Thymus (tissue), 11 donors: ENCODE measurements around the gene TMEM87B. TPM values are rescaled to one million over a fixed set of nuclear protein-coding genes. Genes with fewer than 3 reads are reported as not detected.

Experiments used
- DNase-seq, 9 donors: peaks; one replicate each; pipeline ENCODE4 v3.0.0-alpha.2; 2013; ENCODE audit warnings: low spot score in 9 of 9, low read depth in 6 of 9, missing footprints in 1 of 9
- H3K27ac ChIP-seq, 2 donors: one replicate each; pipeline ENCODE4 v1.5.1; 2013; ENCODE audit warnings: control low read depth in 1 of 2, low read depth in 1 of 2, low read length in 1 of 2, mild to moderate bottlenecking in 1 of 2, moderate library complexity in 1 of 2
- H3K27me3 ChIP-seq, 2 donors: one replicate each; pipeline ENCODE4 v1.5.1; 2013; ENCODE audit warnings: low read length in 1 of 2; ENCODE audit not compliant: control insufficient read depth in 2 of 2, insufficient read depth in 1 of 2
- H3K36me3 ChIP-seq, 2 donors: one replicate each; pipeline ENCODE4 v1.5.1; 2013; ENCODE audit warnings: low read length in 1 of 2, mild to moderate bottlenecking in 1 of 2, moderate library complexity in 1 of 2; ENCODE audit not compliant: control insufficient read depth in 2 of 2, insufficient read depth in 2 of 2
- H3K4me1 ChIP-seq, 2 donors: one replicate each; pipeline ENCODE4 v1.5.1; 2013; ENCODE audit warnings: low read length in 2 of 2; ENCODE audit not compliant: control insufficient read depth in 2 of 2, insufficient read depth in 2 of 2
- H3K4me3 ChIP-seq, 2 donors: one replicate each; pipeline ENCODE4 v1.5.1; 2013; ENCODE audit warnings: low read length in 2 of 2, control low read depth in 1 of 2, mild to moderate bottlenecking in 1 of 2
- H3K9me3 ChIP-seq, 2 donors: one replicate each; pipeline ENCODE4 v1.5.1; 2013; ENCODE audit warnings: low read length in 1 of 2, mild to moderate bottlenecking in 1 of 2; ENCODE audit not compliant: control insufficient read depth in 2 of 2, insufficient read depth in 1 of 2
- WGBS: extraction: QIAGEN DNeasy Blood & Tissue Kit; methylation state at CpG from one replicate; pipeline ENCODE4 v1.1.7; 2013; 5-methylcytosine and 5-hydroxymethylcytosine counted together
- polyA plus RNA-seq: library from polyadenylated mRNA; stranded (reverse); fragments of 200-250 nt; gene quantifications from one replicate; pipeline ENCODE4 v1.2.3, GENCODE V29; 2013
- total RNA-seq: library from RNA; stranded (reverse); fragments of 120-200 nt; gene quantifications from one replicate; pipeline ENCODE4 v1.2.4, GENCODE V29; 2013
- donor health status: healthy.

TMEM87B gene
- total and polyA plus RNA-seq, 2 donors = 13.1 to 18.6 TPM

GRCh38 chr2:112073875-112074274 is 18.8 kb downstream of the TMEM87B start:
- WGBS = 98% methylated on average over 3 of the region's 3 CpGs
- H3K36me3 ChIP-seq = peaks cover 12 to 26% of the 10 kb centered on the region in 2 donors
- no peak overlapping the region for H3K27ac ChIP-seq
- peaks cover 0 to 1% of the 10 kb centered on the region in 2 donors for H3K9me3 ChIP-seq
- no peaks in the 10 kb centered on the region for H3K27me3 ChIP-seq
- H3K4me3 ChIP-seq = no peak overlapping the region
- no peak for DNase-seq
- H3K4me1 ChIP-seq = no peaks in the 10 kb centered on the region

- DNase-seq = no peak
- no peak overlapping the region for H3K4me3 ChIP-seq
- H3K9me3 ChIP-seq = peaks cover 0 to 1% of the 10 kb centered on the region in 2 donors
- no peaks in the 10 kb centered on the region for H3K27me3 ChIP-seq
- 99% methylated on average over 1 of the region's 1 CpG for WGBS
- no peaks in the 10 kb centered on the region for H3K4me1 ChIP-seq
- H3K36me3 ChIP-seq = peaks cover 12 to 22% of the 10 kb centered on the region in 2 donors
- H3K27ac ChIP-seq = no peak overlapping the region
These were observed 19.4 kb downstream of the TMEM87B start for GRCh38 chr2:112074506-112074905.

DNA sequence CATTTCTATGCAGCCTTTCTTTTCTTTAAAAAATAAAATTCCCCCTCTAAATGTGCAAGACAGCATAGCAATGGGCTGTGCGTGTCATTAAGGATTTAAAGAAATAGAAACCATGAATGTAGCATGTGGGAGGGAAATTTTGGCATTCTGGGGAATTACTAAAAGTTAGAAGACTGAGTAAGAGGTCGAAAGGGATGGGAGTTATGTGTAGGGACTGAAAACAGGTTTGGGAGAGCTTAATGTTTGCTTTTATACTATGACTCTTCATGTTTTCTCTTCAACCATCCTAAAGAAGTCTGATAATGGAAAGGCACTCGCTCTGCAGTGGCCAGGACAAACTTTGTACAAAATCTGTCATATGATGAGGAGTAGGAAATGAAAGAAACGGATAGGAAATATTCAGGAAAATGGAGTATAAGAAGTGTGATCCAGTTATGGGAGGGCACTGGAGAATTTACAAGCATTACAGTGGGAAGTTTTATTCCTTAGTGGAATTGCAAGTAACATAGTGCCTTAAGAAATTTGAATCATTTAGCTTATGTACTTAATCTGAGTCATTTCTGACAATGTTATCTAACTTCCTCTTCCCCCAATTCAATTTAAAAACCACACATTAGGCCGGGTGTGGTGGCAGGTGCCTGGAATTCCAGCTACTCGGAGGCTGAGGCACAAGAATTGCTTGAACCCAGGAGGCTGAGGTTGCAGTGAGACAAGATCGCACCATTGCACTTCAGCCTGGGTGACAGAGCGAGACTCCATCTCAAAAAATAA is 20.6 kb downstream of the TMEM87B start:
- 85% methylated on average over 8 of the region's 8 CpGs for WGBS
- H3K4me3 ChIP-seq = no peak overlapping the region
- no peaks in the 10 kb centered on the region for H3K27me3 ChIP-seq
- H3K27ac ChIP-seq = no peak overlapping the region
- H3K36me3 ChIP-seq = peaks cover 12 to 22% of the 10 kb centered on the region in 2 donors
- no peak for DNase-seq
- peaks cover 0 to 1% of the 10 kb centered on the region in 2 donors for H3K9me3 ChIP-seq
- H3K4me1 ChIP-seq = no peaks in the 10 kb centered on the region

DNA sequence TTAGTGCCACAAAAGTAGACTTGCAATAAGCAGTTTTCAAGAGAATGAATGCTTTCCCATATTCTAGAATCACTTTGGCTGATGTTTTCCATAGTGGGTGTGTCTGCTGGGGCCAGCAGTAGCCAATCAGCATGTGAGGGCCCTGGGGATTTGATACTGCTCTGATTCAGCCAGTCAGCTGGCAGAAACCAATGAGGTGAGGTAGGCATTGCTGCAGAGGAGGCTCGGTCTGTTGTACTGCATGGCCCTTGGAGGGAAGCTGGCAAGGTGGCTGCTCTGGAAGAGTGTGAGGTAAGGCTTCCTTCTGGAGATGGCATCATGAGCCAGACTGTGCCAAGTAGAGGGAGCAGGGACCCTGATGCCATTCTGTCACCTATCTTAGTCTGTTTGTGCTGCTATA is 22.7 kb downstream of the TMEM87B start:
- peaks cover 23 to 36% of the 10 kb centered on the region in 2 donors for H3K36me3 ChIP-seq
- no peaks in the 10 kb centered on the region for H3K27me3 ChIP-seq
- H3K27ac ChIP-seq = no peak overlapping the region
- WGBS = 98% methylated on average over 1 of the region's 1 CpG
- H3K4me3 ChIP-seq = no peak overlapping the region
- no peaks in the 10 kb centered on the region for H3K4me1 ChIP-seq
- no peak for DNase-seq
- peaks cover 0 to 1% of the 10 kb centered on the region in 2 donors for H3K9me3 ChIP-seq

DNA sequence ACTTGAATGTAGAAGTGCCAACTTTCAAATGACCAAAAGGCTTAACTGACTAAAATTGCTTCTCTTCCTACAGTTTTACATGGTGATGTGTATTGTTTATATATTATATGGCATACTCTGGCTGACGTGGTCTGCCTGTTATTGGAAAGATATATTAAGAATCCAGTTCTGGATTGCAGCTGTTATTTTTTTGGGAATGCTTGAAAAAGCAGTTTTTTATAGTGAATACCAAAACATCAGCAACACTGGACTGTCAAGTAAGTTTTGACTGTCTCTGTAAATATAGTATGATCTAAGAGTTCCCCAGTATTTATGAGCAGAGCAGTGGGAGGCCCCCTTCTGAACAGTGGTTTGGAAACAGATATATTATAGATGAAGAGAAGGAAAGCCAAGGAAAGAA is 26.2 kb downstream of the TMEM87B start:
- H3K36me3 ChIP-seq = peaks cover 47 to 48% of the 10 kb centered on the region in 2 donors
- 99% methylated on average over 1 of the region's 1 CpG for WGBS
- no peak for DNase-seq

GRCh38 chr2:112084689-112085374 is 29.8 kb downstream of the TMEM87B start:
- 93% methylated on average over 4 of the region's 4 CpGs for WGBS
- Histone ChIP-seq H3K4me3 (no peak overlapping the region), H3K36me3 (peaks cover 56 to 70% of the 10 kb centered on the region in 2 donors), H3K9me3 (no peaks in the 10 kb centered on the region), H3K27ac (no peak overlapping the region), H3K27me3 (no peaks in the 10 kb centered on the region), H3K4me1 (no peaks in the 10 kb centered on the region)
- DNase-seq = no peak

More for the DNA sequence above, 26.2 kb downstream of the TMEM87B start:
- Histone ChIP-seq H3K4me1 (no peaks in the 10 kb centered on the region), H3K27me3 (no peaks in the 10 kb centered on the region), H3K27ac (no peak overlapping the region), H3K9me3 (no peaks in the 10 kb centered on the region), H3K4me3 (no peak overlapping the region)

GRCh38 chr2:112085375-112085730 is 30.3 kb downstream of the TMEM87B start:
- Histone ChIP-seq H3K27ac (no peak overlapping the region), H3K36me3 (peaks cover 56 to 70% of the 10 kb centered on the region in 2 donors)
- no peak for DNase-seq

GRCh38 chr2:112085916-112086669 is 31.0 kb downstream of the TMEM87B start:
- Histone ChIP-seq H3K9me3 (no peaks in the 10 kb centered on the region), H3K36me3 (peaks cover 57 to 67% of the 10 kb centered on the region in 2 donors), H3K4me3 (no peak overlapping the region), H3K27ac (no peak overlapping the region), H3K4me1 (no peaks in the 10 kb centered on the region), H3K27me3 (no peaks in the 10 kb centered on the region)
- WGBS = 98% methylated on average over 9 of the region's 9 CpGs
- DNase-seq = no peak

More at GRCh38 chr2:112085375-112085730, 30.3 kb downstream of the TMEM87B start:
- Histone ChIP-seq H3K27me3 (no peaks in the 10 kb centered on the region), H3K4me3 (no peak overlapping the region), H3K9me3 (no peaks in the 10 kb centered on the region), H3K4me1 (no peaks in the 10 kb centered on the region)
